Mesendoderm (in vitro differentiated cells): ENCODE measurements around the gene DYNC1LI1. TPM values are rescaled to one million over a fixed set of nuclear protein-coding genes. Genes with fewer than 3 reads are reported as not detected.

Experiments used
- DNase-seq: peaks from one replicate; pipeline ENCODE4 v3.0.0; 2013
- H2AK5ac ChIP-seq: 2 replicates; pipeline ENCODE4 v1.6.1; 2013; ENCODE audit warnings: low read length, inconsistent platforms
- H2BK120ac ChIP-seq: 2 replicates; pipeline ENCODE4 v1.6.1; 2013; ENCODE audit warnings: low read depth, mild to moderate bottlenecking, low read length, moderate library complexity, mixed read lengths
- H2BK15ac ChIP-seq: replicated peaks from 2 replicates; pipeline ENCODE4 v1.6.1; 2013; ENCODE audit warnings: low read depth, mild to moderate bottlenecking, moderate library complexity
- H2BK5ac ChIP-seq: 2 replicates; pipeline ENCODE4 v1.6.1; 2013; ENCODE audit warnings: low read length, inconsistent platforms
- H3K18ac ChIP-seq: 2 replicates; pipeline ENCODE4 v1.6.1; 2013; ENCODE audit warnings: mild to moderate bottlenecking, low read length, mixed read lengths
- H3K23ac ChIP-seq: one replicate; pipeline ENCODE4 v1.6.1; 2013; ENCODE audit warnings: low read length
- H3K27ac ChIP-seq: 2 replicates; pipeline ENCODE4 v1.5.1; 2013; ENCODE audit warnings: low read depth, mild to moderate bottlenecking, inconsistent platforms, low read length, moderate library complexity
- H3K27me3 ChIP-seq: 2 replicates; pipeline ENCODE4 v1.6.1; 2013; ENCODE audit warnings: low read length, control low read depth, mild to moderate bottlenecking, inconsistent platforms; ENCODE audit not compliant: insufficient read depth, poor library complexity
- H3K36me3 ChIP-seq: 2 replicates; pipeline ENCODE4 v1.6.1; 2013; ENCODE audit warnings: low read length, inconsistent platforms; ENCODE audit not compliant: control insufficient read depth, insufficient read depth
- H3K4ac ChIP-seq: one replicate; pipeline ENCODE4 v1.6.1; 2013; ENCODE audit warnings: low read depth, mild to moderate bottlenecking, low read length, moderate library complexity
- H3K4me1 ChIP-seq: 2 replicates; pipeline ENCODE4 v1.6.1; 2013; ENCODE audit warnings: low read depth, low read length, inconsistent platforms; ENCODE audit not compliant: control insufficient read depth
- H3K4me2 ChIP-seq: 2 replicates; pipeline ENCODE4 v1.6.1; 2013; ENCODE audit warnings: low read length
- H3K4me3 ChIP-seq: 2 replicates; pipeline ENCODE4 v1.5.1; 2013; ENCODE audit warnings: mild to moderate bottlenecking, low read length
- H3K56ac ChIP-seq: one replicate; pipeline ENCODE4 v1.6.1; 2013; ENCODE audit warnings: low read length
- H3K79me1 ChIP-seq: 2 replicates; pipeline ENCODE4 v1.6.1; 2013; ENCODE audit warnings: low read length, inconsistent platforms
- H3K79me2 ChIP-seq: 2 replicates; pipeline ENCODE4 v1.6.1; 2013; ENCODE audit warnings: mild to moderate bottlenecking, low read length; ENCODE audit not compliant: control insufficient read depth, insufficient read depth
- H3K9ac ChIP-seq: 2 replicates; pipeline ENCODE4 v1.6.1; 2013; ENCODE audit warnings: low read length, inconsistent platforms
- H4K5ac ChIP-seq: one replicate; pipeline ENCODE4 v1.6.1; 2013; ENCODE audit warnings: low read length
- H4K8ac ChIP-seq: one replicate; pipeline ENCODE4 v1.6.1; 2013; ENCODE audit warnings: low read depth, mild to moderate bottlenecking, control low read depth, low read length, moderate library complexity
- WGBS: extraction: QIAGEN DNeasy Blood & Tissue Kit; methylation state at CpG from one replicate; pipeline ENCODE4 v1.1.7; 2013; ENCODE audit warnings: low lambda C conversion rate, missing lambda C conversion rate; ENCODE audit not compliant: insufficient coverage; ENCODE audit errors: extremely low coverage; 5-methylcytosine and 5-hydroxymethylcytosine counted together
- polyA plus RNA-seq, 2 experiments: library from polyadenylated mRNA; stranded (reverse); fragments of 200-250 nt; gene quantifications; one replicate each; pipeline ENCODE4 v1.2.3, GENCODE V29; 2013

DYNC1LI1 gene
- 48.5 TPM for polyA plus RNA-seq (2013, experiment 1 of 2)
- polyA plus RNA-seq (2013, experiment 2 of 2) = 49.2 TPM

- Histone ChIP-seq H2BK120ac (peak within 1 kb of the TSS; percentile 15), H3K36me3 (no peaks in the 10 kb centered on the region), H3K4me3 (peak within 1 kb of the TSS; percentile 96), H3K4ac (peak within 1 kb of the TSS; percentile 97), H4K5ac (no peak within 1 kb of the TSS), H3K23ac (peak within 1 kb of the TSS; percentile 97), H2BK15ac (no peak within 1 kb of the TSS), H3K4me1 (peaks cover 7% of the 10 kb centered on the region), H4K8ac (peak within 1 kb of the TSS; percentile 94), H3K56ac (peak within 1 kb of the TSS; percentile 100), H2BK5ac (peak within 1 kb of the TSS; percentile 94), H3K9ac (peak within 1 kb of the TSS; percentile 99), H3K27ac (peak within 1 kb of the TSS; percentile 100), H3K79me1 (peaks cover 11% of the 10 kb centered on the region), H3K27me3 (no peaks in the 10 kb centered on the region), H3K79me2 (peaks cover 27% of the 10 kb centered on the region), H2AK5ac (no peak within 1 kb of the TSS), H3K4me2 (peak within 1 kb of the TSS; percentile 86), H3K18ac (peak within 1 kb of the TSS; percentile 78)
- DNase-seq = peak; percentile 96
- no CpG with 5 or more reads among the region's 89 CpGs for WGBS
Measured at GRCh38 chr3:32570421-32571191, at the start of gene DYNC1LI1. TSS of gene DYNC1LI1 (minus strand) at chr3:32570858. CDS start at chr3:32570770, 88 bp downstream.

GRCh38 chr3:32619395-32619794, 48.7 kb upstream of the DYNC1LI1 start:
- no peak overlapping the region for H2BK120ac ChIP-seq
- H3K36me3 ChIP-seq = no peaks in the 10 kb centered on the region
- H3K4me2 ChIP-seq = no peak overlapping the region
- no peaks in the 10 kb centered on the region for H3K79me1 ChIP-seq
- no peak overlapping the region for H3K4ac ChIP-seq
- no peaks in the 10 kb centered on the region for H3K4me1 ChIP-seq
- H3K56ac ChIP-seq = no peak overlapping the region
- no peak overlapping the region for H3K18ac ChIP-seq
- no peak overlapping the region for H3K9ac ChIP-seq
- H3K27ac ChIP-seq = no peak overlapping the region
- H4K8ac ChIP-seq = no peak overlapping the region
- no peak overlapping the region for H2AK5ac ChIP-seq
- no peak overlapping the region for H3K4me3 ChIP-seq
- no peak overlapping the region for H2BK5ac ChIP-seq
- no peak overlapping the region for H2BK15ac ChIP-seq
- H4K5ac ChIP-seq = no peak overlapping the region
- no peak for DNase-seq
- no peaks in the 10 kb centered on the region for H3K27me3 ChIP-seq
- H3K23ac ChIP-seq = no peak overlapping the region
- no peaks in the 10 kb centered on the region for H3K79me2 ChIP-seq

DNA sequence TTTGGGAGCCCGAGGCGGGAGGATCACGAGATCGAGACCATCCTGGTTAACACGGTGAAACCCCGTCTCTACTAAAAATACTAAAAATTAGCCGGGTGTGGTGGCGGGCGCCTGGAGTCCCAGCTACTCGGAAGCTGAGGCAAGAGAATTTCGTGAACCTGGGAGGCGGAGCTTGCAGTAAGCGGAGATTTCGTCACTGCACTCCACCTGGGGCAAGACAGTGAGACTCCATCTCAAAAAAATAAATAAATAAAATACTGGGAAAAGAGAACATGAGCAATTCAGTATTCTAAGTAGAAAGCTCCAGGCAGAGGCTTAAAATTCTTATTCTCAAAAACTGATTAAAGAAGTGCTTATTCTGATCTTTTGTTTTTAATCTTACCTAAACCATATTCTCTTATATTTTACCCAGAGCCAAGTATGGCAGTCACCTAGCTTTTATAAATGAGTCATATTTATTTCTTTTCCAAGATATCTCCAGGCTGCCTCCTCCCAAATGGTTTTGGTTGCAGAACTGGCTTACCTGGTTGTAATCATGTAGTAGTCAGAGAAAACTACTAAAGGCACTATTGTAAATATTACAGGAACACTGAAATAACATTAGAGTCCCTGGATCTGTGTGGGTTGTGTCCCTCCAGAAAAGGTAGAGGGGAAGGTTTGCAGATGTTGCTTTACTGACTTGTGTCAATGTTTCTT, 45.8 kb upstream of the DYNC1LI1 start:
- Histone ChIP-seq H4K5ac (no peak overlapping the region), H3K27ac (no peak overlapping the region), H3K4me2 (no peak overlapping the region), H2AK5ac (no peak overlapping the region), H3K79me1 (no peaks in the 10 kb centered on the region), H3K4ac (no peak overlapping the region), H2BK5ac (no peak overlapping the region), H4K8ac (no peak overlapping the region), H3K27me3 (no peaks in the 10 kb centered on the region), H3K23ac (no peak overlapping the region), H3K18ac (no peak overlapping the region), H3K56ac (no peak overlapping the region), H3K36me3 (no peaks in the 10 kb centered on the region), H2BK120ac (no peak overlapping the region), H3K79me2 (no peaks in the 10 kb centered on the region), H3K4me3 (no peak overlapping the region), H3K9ac (no peak overlapping the region), H2BK15ac (no peak overlapping the region), H3K4me1 (no peaks in the 10 kb centered on the region)
- no CpG with 5 or more reads among the region's 14 CpGs for WGBS
- DNase-seq = no peak

GRCh38 chr3:32614956-32615355, 44.3 kb upstream of the DYNC1LI1 start:
- Histone ChIP-seq H3K4me3 (no peak overlapping the region), H2AK5ac (no peak overlapping the region), H3K27me3 (no peaks in the 10 kb centered on the region), H3K79me1 (no peaks in the 10 kb centered on the region), H3K56ac (no peak overlapping the region), H3K23ac (no peak overlapping the region), H4K5ac (no peak overlapping the region), H2BK15ac (no peak overlapping the region), H4K8ac (no peak overlapping the region), H3K36me3 (no peaks in the 10 kb centered on the region), H2BK120ac (no peak overlapping the region), H3K79me2 (no peaks in the 10 kb centered on the region), H3K18ac (no peak overlapping the region), H3K4me1 (no peaks in the 10 kb centered on the region), H3K27ac (no peak overlapping the region), H3K4ac (no peak overlapping the region), H2BK5ac (no peak overlapping the region), H3K9ac (no peak overlapping the region), H3K4me2 (no peak overlapping the region)
- DNase-seq = no peak
- no CpG with 5 or more reads among the region's 2 CpGs for WGBS

- no peak overlapping the region for H2BK120ac ChIP-seq
- H3K79me1 ChIP-seq = no peaks in the 10 kb centered on the region
- H4K5ac ChIP-seq = no peak overlapping the region
- no peak overlapping the region for H2BK15ac ChIP-seq
- H4K8ac ChIP-seq = no peak overlapping the region
- H3K4me3 ChIP-seq = no peak overlapping the region
- H3K79me2 ChIP-seq = no peaks in the 10 kb centered on the region
- no peak overlapping the region for H3K18ac ChIP-seq
- H3K36me3 ChIP-seq = no peaks in the 10 kb centered on the region
- H3K27ac ChIP-seq = no peak overlapping the region
- no peak overlapping the region for H2AK5ac ChIP-seq
- no peaks in the 10 kb centered on the region for H3K4me1 ChIP-seq
- no CpG with 5 or more reads among the region's 4 CpGs for WGBS
- H3K9ac ChIP-seq = no peak overlapping the region
- no peak overlapping the region for H3K4ac ChIP-seq
- no peak overlapping the region for H3K56ac ChIP-seq
- no peak overlapping the region for H3K4me2 ChIP-seq
- H3K27me3 ChIP-seq = no peaks in the 10 kb centered on the region
- no peak for DNase-seq
- H3K23ac ChIP-seq = no peak overlapping the region
- H2BK5ac ChIP-seq = no peak overlapping the region
Measured at GRCh38 chr3:32613183-32613582, 42.5 kb upstream of the DYNC1LI1 start.
